Testis (tissue), 2 donors: ENCODE measurements around the gene SERPINE2.

Source experiments
- POLR2A ChIP-seq: fragments of 450-650 bp; IDR thresholded peaks from one replicate; pipeline ENCODE4 v1.6.1; 2017; ENCODE audit warnings: antibody characterized with exemption, mild to moderate bottlenecking, moderate library complexity
- TF ChIP-seq, protein P1 (sequence below), 3 experiments: fragments of 450-650 bp in 2 of 3; fragments of 200-600 bp in 1 of 3; sonication (generic) in 1 of 3; IDR thresholded peaks; one replicate each; pipeline ENCODE4 v1.5.1; 2016 to 2019; ENCODE audit warnings: antibody characterized with exemption in 3 of 3, mild to moderate bottlenecking in 2 of 3, moderate library complexity in 1 of 3

DNA sequence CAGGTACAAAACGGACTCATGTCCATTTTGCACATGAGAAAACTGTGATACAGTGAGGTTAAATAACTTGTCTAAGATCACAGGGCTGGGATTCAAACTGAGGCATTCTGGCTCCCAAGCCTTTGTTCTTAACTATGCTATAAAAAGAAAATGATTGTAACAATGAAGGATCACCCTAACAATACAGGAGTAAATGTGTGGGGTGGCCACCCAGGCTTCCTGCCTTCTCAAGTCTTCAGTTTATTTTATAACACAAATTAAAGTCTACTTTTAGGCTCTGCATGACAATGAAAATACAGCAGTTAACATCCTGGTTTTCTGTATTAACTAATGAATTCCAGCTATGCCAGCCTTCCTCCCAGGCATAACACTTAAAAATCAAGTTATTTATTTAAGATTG, 101.6 kb downstream of the SERPINE2 start:
- TF ChIP-seq, protein P1, sequence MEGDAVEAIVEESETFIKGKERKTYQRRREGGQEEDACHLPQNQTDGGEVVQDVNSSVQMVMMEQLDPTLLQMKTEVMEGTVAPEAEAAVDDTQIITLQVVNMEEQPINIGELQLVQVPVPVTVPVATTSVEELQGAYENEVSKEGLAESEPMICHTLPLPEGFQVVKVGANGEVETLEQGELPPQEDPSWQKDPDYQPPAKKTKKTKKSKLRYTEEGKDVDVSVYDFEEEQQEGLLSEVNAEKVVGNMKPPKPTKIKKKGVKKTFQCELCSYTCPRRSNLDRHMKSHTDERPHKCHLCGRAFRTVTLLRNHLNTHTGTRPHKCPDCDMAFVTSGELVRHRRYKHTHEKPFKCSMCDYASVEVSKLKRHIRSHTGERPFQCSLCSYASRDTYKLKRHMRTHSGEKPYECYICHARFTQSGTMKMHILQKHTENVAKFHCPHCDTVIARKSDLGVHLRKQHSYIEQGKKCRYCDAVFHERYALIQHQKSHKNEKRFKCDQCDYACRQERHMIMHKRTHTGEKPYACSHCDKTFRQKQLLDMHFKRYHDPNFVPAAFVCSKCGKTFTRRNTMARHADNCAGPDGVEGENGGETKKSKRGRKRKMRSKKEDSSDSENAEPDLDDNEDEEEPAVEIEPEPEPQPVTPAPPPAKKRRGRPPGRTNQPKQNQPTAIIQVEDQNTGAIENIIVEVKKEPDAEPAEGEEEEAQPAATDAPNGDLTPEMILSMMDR (IDR thresholded peaks at IDR 0.05), result no peak
- TF ChIP-seq POLR2A, result no peak
